Stimulated activated CD8-positive, alpha-beta memory T cell treated with anti-CD3 and anti-CD28 coated beads, Interleukin-7, amount 100 ng/mL, for 1 hour (primary cell): ENCODE data around the gene ADRM1.

Source experiments
- DNase-seq, 2 donors: peaks; one replicate each; pipeline ENCODE4 v3.0.0-alpha.2; 2020; ENCODE audit warnings: low read depth in 2 of 2

ADRM1 gene

GRCh38 chr20:62325172-62325905 lies 22.5 kb downstream of the ADRM1 start:
- DNase-seq: no peak

GRCh38 chr20:62326559-62326958 lies 23.8 kb downstream of the ADRM1 start:
- DNase-seq: no peak

- DNase-seq: no peak
These were observed 24.3 kb downstream of the ADRM1 start for GRCh38 chr20:62326959-62327725.

- DNase-seq: no peak
These were observed 25.1 kb downstream of the ADRM1 start for GRCh38 chr20:62327726-62328495.

GRCh38 chr20:62328684-62329388 lies 26.0 kb downstream of the ADRM1 start:
- no peak for DNase-seq

GRCh38 chr20:62329389-62330377 lies 26.9 kb downstream of the ADRM1 start:
- DNase-seq: no peak

GRCh38 chr20:62330576-62331317 lies 27.9 kb downstream of the ADRM1 start:
- DNase-seq: no peak

- DNase-seq: no peak
These were observed 28.6 kb downstream of the ADRM1 start for GRCh38 chr20:62331347-62331746.

- DNase-seq: no peak
These were observed 29.6 kb downstream of the ADRM1 start for GRCh38 chr20:62332421-62332820.

- DNase-seq: no peak
These were observed 30.4 kb downstream of the ADRM1 start for GRCh38 chr20:62332989-62333819.

- no peak for DNase-seq
These were observed 31.2 kb downstream of the ADRM1 start for GRCh38 chr20:62333820-62334595.

GRCh38 chr20:62334881-62335280 lies 32.1 kb downstream of the ADRM1 start:
- no peak for DNase-seq

- no peak for DNase-seq
These were observed 32.7 kb downstream of the ADRM1 start for GRCh38 chr20:62335532-62335931.

- DNase-seq: no peak
These were observed 33.5 kb downstream of the ADRM1 start for GRCh38 chr20:62336329-62336728.

GRCh38 chr20:62336775-62337557 lies 34.2 kb downstream of the ADRM1 start:
- DNase-seq: no peak

- DNase-seq: no peak
These were observed 34.9 kb downstream of the ADRM1 start for GRCh38 chr20:62337558-62338293.

GRCh38 chr20:62338294-62338620 lies 35.5 kb downstream of the ADRM1 start:
- DNase-seq: no peak
